K562 (cell line): ENCODE measurements around the gene UGT2B11. TPM values are rescaled to one million over a fixed set of nuclear protein-coding genes. Genes with fewer than 3 reads are reported as not detected.

Experiments
- ARID3A ChIP-seq: IDR thresholded peaks from 2 replicates; pipeline ENCODE4 v1.6.1; 2012; ENCODE audit warnings: low read depth, low read length, improper control_type of control experiment, borderline replicate concordance
- DMBX1 ChIP-seq: fragments of 250-450 bp; sonication (Bioruptor Pico); IDR thresholded peaks from 2 replicates; pipeline ENCODE4 v1.8.0; 2022; ENCODE audit warnings: inconsistent platforms, mild to moderate bottlenecking, moderate library complexity, borderline replicate concordance
- DPF2 ChIP-seq: fragments of 450-650 bp; IDR thresholded peaks from 2 replicates; pipeline ENCODE4 v1.6.1; 2016
- EHMT2 ChIP-seq: fragments of 450-650 bp; IDR thresholded peaks from 2 replicates; pipeline ENCODE4 v1.6.1; 2018; ENCODE audit warnings: antibody characterized with exemption
- FOSL1 ChIP-seq: fragments of 200-800 bp; sonication (Bioruptor generic); conservative IDR thresholded peaks from 2 replicates; pipeline ENCODE4 v1.6.1; 2016; ENCODE audit warnings: missing genetic modification characterization, missing compliant biosample characterization
- FOXA1 ChIP-seq: fragments of 450-650 bp; IDR thresholded peaks from 2 replicates; pipeline ENCODE4 v1.6.1; 2016; ENCODE audit warnings: mild to moderate bottlenecking, borderline replicate concordance
- GATAD2B ChIP-seq: fragments of 450-650 bp; IDR thresholded peaks from 2 replicates; pipeline ENCODE4 v1.6.1; 2017; ENCODE audit warnings: mild to moderate bottlenecking, borderline replicate concordance
- GTF2E2 ChIP-seq: fragments of 200-800 bp; sonication (Bioruptor generic); IDR thresholded peaks from 2 replicates; pipeline ENCODE4 v1.6.1; 2016; ENCODE audit warnings: missing genetic modification characterization, missing compliant biosample characterization
- HDAC3 ChIP-seq: fragments of 450-650 bp; IDR thresholded peaks from 2 replicates; pipeline ENCODE4 v1.6.1; 2018; ENCODE audit warnings: borderline replicate concordance, mild to moderate bottlenecking, moderate library complexity; ENCODE audit not compliant: partially characterized antibody
- KAT2B ChIP-seq: IDR thresholded peaks from one replicate; pipeline ENCODE4 v1.6.1; 2012; ENCODE audit warnings: low read depth, mild to moderate bottlenecking, control low read depth, inconsistent platforms, low read length, moderate library complexity
- KAT7 ChIP-seq: sonication (generic); formaldehyde crosslinking; IDR thresholded peaks from 2 replicates; pipeline ENCODE4 v1.8.0; 2022; ENCODE audit warnings: missing genetic modification reagents, mild to moderate bottlenecking, borderline replicate concordance
- KLF6 ChIP-seq: fragments of 250-450 bp; sonication (Bioruptor Pico); IDR thresholded peaks from 2 replicates; pipeline ENCODE4 v1.4.0; 2020; ENCODE audit warnings: mild to moderate bottlenecking, moderate library complexity, borderline replicate concordance
- MCM2 ChIP-seq: fragments of 450-650 bp; IDR thresholded peaks from 2 replicates; pipeline ENCODE4 v1.6.1; 2017; ENCODE audit warnings: low read depth, mild to moderate bottlenecking
- NCOA2 ChIP-seq, 2 experiments: fragments of 450-650 bp; IDR thresholded peaks; 2 replicates each; pipeline ENCODE4 v1.6.1; 2018; ENCODE audit warnings: mild to moderate bottlenecking in 2 of 2, moderate library complexity in 1 of 2; ENCODE audit not compliant: partially characterized antibody in 2 of 2
- PHB ChIP-seq: fragments of 250-450 bp; sonication (Bioruptor Pico); IDR thresholded peaks from 2 replicates; pipeline ENCODE4 v1.5.0; 2021
- POLR2H ChIP-seq: IDR thresholded peaks from 2 replicates; pipeline ENCODE4 v1.6.1; 2016; ENCODE audit warnings: missing genetic modification characterization, low read depth, mild to moderate bottlenecking, control low read depth, missing compliant biosample characterization, moderate library complexity
- POLR3G ChIP-seq: IDR thresholded peaks from 2 replicates; pipeline ENCODE4 v1.6.1; 2011; ENCODE audit not compliant: insufficient read length, insufficient replicate concordance; ENCODE audit errors: extremely low read depth
- RB1 ChIP-seq: fragments of 450-650 bp; IDR thresholded peaks from 2 replicates; pipeline ENCODE4 v1.6.1; 2017; ENCODE audit warnings: low read depth, mild to moderate bottlenecking
- SAP30 ChIP-seq: fragments of 200-600 bp; sonication (generic); IDR thresholded peaks from 2 replicates; pipeline ENCODE4 v1.6.1; 2012; ENCODE audit warnings: borderline replicate concordance, low read depth, mild to moderate bottlenecking, moderate library complexity, low read length, control low read depth, inconsistent platforms; ENCODE audit not compliant: insufficient read depth, poor library complexity, severe bottlenecking
- SOX6 ChIP-seq: fragments of 450-650 bp; IDR thresholded peaks from 2 replicates; pipeline ENCODE4 v1.6.1; 2014; ENCODE audit warnings: mild to moderate bottlenecking
- TBP ChIP-seq: optimal IDR thresholded peaks from 2 replicates; pipeline ENCODE3; 2011; ENCODE audit warnings: low read depth, low read length, improper control_type of control experiment
- TFAM ChIP-seq: fragments of 250-450 bp; sonication (Bioruptor Pico); conservative IDR thresholded peaks from 2 replicates; pipeline ENCODE4 v1.5.0; 2021; ENCODE audit warnings: mild to moderate bottlenecking, moderate library complexity
- XRCC3 ChIP-seq: fragments of 450-650 bp; IDR thresholded peaks from 2 replicates; pipeline ENCODE4 v1.6.1; 2017; ENCODE audit warnings: mild to moderate bottlenecking, moderate library complexity
- ZBTB1 ChIP-seq: sonication (generic); formaldehyde crosslinking; IDR thresholded peaks from 2 replicates; pipeline ENCODE4 v1.8.1; 2023; ENCODE audit warnings: missing genetic modification reagents, low read depth, mild to moderate bottlenecking, borderline replicate concordance
- ZC3H4 ChIP-seq: sonication (generic); formaldehyde crosslinking; IDR thresholded peaks from 2 replicates; pipeline ENCODE4 v1.9.0; 2021; ENCODE audit warnings: missing genetic modification reagents, borderline replicate concordance
- ZNF644 ChIP-seq: fragments of 200-800 bp; sonication (Bioruptor generic); IDR thresholded peaks from 2 replicates; pipeline ENCODE4 v1.6.1; 2016; ENCODE audit warnings: low read depth, missing genetic modification characterization, missing compliant biosample characterization
- polyA plus RNA-seq, 8 experiments: library from polyadenylated mRNA; depleted of rRNA in 4 of 8; stranded (reverse) in 5 of 8; unstranded in 3 of 8; fragments of >200 nt; fragmentation: Nextera tagmentation in 2 of 8; fragmentation: Illumina TruSeq in 1 of 8; extraction: Ambion mirVana in 2 of 8; extraction: Trizol in 1 of 8; gene quantifications; 2 replicates each; pipeline versions ENCODE4 v1.2.1 to v1.2.3, GENCODE V29; 2011 to 2014; ENCODE audit warnings: inconsistent platforms in 1 of 8, missing spikeins in 1 of 8
- total RNA-seq, 7 experiments: library from RNA; depleted of rRNA in 6 of 7; stranded (reverse); fragments of >200 nt in 6 of 7; fragmentation: Illumina TruSeq in 2 of 7; extraction: Trizol in 2 of 7; gene quantifications; 2 replicates each; pipeline versions ENCODE4 v1.2.1 to v1.2.3, GENCODE V29; 2011 to 2021; ENCODE audit warnings: low replicate concordance in 1 of 7
- TF ChIP-seq, protein P1 (sequence below): fragments of 450-650 bp; IDR thresholded peaks from 2 replicates; pipeline ENCODE4 v1.7.0; 2016; ENCODE audit warnings: borderline replicate concordance

Gene UGT2B11
- total and polyA plus RNA-seq, 9 of the 15 experiments (the other 6 are each of a cell fraction or from before 2014, with no cell fraction given), result 0.06 TPM; not detected in 8

DNA sequence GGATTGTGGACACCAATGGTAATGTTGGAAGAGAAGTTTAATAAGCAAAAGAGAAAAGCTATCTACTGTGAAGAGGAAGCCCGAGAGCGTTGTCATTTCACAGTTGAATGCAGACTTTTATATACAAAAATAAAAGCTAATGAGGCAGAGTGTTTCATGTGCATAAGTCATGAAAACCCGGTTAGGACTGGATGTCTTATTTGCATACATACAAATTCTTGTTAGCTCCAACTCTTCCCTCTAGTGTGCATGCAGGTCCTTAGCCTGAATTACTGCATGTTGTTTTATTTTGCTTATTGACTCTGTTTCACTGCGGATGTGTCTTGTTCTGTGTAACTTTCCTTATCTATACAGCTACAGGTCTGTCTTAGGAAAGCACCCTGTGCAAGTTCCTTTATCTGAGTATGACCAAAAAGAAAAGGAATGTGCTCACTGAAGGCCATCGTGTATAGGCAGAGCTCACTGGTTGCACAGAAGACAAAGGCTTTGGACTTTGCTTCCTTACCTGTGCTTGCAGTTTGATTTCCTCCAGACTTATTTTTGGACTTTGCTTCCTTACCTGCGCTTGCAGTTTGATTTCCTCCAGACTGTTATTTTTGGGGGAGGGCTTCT is 25.1 kb upstream of the UGT2B11 start (continued):
- no peak for TF ChIP-seq PHB (CRISPR knock-in tag)
- TF ChIP-seq NCOA2 (IDR thresholded peaks at IDR 0.05; ENCODE audit: partially characterized antibody in 2 of 2), result no peak
- TF ChIP-seq KAT2B, result no peak
- TF ChIP-seq XRCC3, result no peak
- TF ChIP-seq ZBTB1 (CRISPR knock-in tag), result no peak
- TF ChIP-seq KAT7 (CRISPR knock-in tag), result no peak
- no peak for TF ChIP-seq MCM2
- TF ChIP-seq RB1, result no peak
- TF ChIP-seq FOXA1, result no peak
- TF ChIP-seq SOX6, result peak; percentile 59
- TF ChIP-seq SAP30, result no peak
- TF ChIP-seq, protein P1, sequence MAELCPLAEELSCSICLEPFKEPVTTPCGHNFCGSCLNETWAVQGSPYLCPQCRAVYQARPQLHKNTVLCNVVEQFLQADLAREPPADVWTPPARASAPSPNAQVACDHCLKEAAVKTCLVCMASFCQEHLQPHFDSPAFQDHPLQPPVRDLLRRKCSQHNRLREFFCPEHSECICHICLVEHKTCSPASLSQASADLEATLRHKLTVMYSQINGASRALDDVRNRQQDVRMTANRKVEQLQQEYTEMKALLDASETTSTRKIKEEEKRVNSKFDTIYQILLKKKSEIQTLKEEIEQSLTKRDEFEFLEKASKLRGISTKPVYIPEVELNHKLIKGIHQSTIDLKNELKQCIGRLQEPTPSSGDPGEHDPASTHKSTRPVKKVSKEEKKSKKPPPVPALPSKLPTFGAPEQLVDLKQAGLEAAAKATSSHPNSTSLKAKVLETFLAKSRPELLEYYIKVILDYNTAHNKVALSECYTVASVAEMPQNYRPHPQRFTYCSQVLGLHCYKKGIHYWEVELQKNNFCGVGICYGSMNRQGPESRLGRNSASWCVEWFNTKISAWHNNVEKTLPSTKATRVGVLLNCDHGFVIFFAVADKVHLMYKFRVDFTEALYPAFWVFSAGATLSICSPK, result no peak
- no peak for TF ChIP-seq POLR3G
- no peak for TF ChIP-seq TBP
- TF ChIP-seq ARID3A, result no peak
- TF ChIP-seq DMBX1, result no peak
- no peak for TF ChIP-seq TFAM (CRISPR knock-in tag)
- no peak for TF ChIP-seq ZNF644
- TF ChIP-seq DPF2, result peak; percentile 50
- no peak for TF ChIP-seq GTF2E2
- TF ChIP-seq HDAC3, result peak; percentile 41
- TF ChIP-seq FOSL1, result peak; percentile 41
- no peak for TF ChIP-seq ZC3H4 (CRISPR knock-in tag)
- TF ChIP-seq KLF6, result no peak
- no peak for TF ChIP-seq POLR2H (tag)
- 0 out of 2 replicates have a peak, but pooled peaks have one; percentile 23 for TF ChIP-seq EHMT2
- no peak for TF ChIP-seq GATAD2B
